GM21737 (cell line): ENCODE measurements around the gene C22orf15.

Experiments
- ATAC-seq: cut with Tn5 transposase; IDR thresholded peaks from one replicate; pipeline ENCODE4 v1.9.1; 2021; ENCODE audit warnings: mild to moderate bottlenecking, moderate library complexity; ENCODE audit not compliant: unreplicated experiment

Gene C22orf15

DNA sequence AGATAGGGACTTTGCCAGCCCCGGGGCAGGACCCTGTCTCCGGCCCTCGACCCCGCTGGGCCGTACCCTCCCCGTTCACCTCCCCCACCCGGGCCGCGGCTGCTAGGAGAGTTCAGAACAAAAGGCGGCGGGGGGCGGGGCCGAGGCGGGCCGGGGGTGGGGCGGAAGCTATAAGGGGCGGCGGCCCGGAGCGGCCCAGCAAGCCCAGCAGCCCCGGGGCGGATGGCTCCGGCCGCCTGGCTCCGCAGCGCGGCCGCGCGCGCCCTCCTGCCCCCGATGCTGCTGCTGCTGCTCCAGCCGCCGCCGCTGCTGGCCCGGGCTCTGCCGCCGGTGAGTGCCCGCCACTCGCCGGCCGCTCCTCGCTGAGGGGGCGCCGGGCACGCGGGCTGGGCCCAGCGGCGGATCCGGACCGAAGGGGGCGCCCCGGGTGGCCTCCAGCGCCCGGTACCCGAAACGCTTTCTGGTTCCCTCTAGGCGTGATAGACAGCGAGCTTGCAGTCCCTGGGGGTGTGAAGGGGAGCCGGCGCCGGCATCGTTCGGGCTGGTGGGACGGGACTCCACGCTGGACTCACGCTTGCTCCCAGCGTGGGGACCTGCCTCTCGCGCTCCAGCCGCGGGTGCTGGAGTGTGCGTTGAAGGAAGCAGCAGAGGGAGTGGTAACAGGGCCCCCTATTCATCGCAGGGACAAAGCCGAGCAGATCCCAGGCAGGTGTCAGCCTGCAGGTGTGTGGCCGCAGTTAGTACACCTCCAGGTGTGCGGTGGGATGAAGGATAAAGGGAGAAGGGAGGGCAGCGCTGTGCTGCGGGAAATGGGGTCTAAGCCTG is 10.1 kb downstream of the C22orf15 start, which contains the start of gene MMP11:
MMP11 (plus strand) TSS at position 201 of the 825 bp plus-strand sequence; CDS start at position 223, 22 bp downstream.
- ATAC-seq: no peak

DNA sequence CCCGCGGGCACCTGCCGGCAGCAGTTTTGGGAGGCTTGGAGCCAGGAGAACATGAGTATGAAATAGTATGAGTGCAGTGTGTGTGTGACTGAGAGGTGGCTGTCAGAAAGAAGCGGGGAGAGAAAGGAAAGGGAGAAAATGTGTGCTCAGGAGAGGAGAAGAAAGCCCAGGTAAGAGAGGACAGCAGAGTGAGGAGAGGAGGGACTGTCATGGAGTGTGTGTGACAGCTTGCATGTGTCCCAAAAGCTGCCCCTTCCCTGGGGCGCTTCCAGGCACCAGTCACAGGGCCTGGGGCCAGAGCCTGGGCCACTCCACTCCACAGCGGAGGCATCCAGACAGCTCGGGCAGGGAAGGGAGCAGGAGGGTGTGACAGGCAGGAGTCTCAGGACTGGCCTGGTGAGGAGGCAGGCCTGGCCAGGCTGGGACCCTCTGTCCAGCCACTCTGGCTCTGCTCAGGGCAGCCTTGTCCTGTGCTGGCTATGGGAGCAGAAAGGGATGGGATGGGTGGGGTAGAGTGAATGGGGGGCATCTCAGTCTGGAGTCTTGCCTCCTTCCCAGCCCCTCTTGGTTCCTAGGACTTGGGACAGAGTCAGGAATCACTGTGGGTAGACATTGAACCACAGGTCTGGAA is 10.8 kb downstream of the C22orf15 start:
- ATAC-seq: no peak

DNA sequence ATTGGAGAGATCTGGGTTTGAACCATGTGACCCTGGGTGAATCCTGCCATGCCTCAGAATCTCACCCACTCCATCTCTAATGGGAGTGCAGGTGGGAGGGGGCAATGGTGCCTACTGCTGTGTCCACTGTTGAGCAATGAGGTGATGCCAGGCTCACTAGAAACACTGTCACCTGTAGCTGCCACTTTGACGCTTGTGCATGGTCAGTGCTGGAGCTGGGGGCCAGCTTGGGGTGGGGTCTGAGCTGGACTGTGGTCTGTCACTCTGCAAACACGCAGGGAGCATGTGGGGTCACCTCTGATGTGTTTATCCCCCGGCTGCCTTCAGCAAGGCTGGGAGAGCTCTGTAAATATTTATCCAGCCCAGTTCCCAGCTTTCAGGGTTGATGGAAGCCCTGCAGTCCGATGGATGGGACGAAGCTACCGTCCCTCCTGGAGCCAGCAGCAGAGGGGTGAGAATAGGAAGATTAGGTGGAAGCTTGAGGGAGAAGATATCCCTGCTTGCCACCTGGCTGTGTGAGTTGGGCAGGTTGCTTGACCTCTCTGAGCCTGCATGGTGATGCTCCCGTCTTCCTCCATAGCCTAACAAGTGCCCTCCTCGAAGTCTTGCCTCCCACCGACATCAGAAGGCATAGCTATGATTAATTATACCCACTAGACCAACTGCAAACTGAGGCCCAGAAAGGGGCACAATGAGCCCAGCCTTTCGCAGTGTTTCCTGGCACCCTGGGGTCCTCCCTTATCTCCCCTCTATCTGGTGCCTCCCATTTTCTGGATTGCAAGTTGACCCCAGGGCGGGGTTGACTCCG is 11.5 kb downstream of the C22orf15 start:
- ATAC-seq: no peak

GRCh38 chr22:23774922-23775436 is 12.2 kb downstream of the C22orf15 start:
- no peak for ATAC-seq

DNA sequence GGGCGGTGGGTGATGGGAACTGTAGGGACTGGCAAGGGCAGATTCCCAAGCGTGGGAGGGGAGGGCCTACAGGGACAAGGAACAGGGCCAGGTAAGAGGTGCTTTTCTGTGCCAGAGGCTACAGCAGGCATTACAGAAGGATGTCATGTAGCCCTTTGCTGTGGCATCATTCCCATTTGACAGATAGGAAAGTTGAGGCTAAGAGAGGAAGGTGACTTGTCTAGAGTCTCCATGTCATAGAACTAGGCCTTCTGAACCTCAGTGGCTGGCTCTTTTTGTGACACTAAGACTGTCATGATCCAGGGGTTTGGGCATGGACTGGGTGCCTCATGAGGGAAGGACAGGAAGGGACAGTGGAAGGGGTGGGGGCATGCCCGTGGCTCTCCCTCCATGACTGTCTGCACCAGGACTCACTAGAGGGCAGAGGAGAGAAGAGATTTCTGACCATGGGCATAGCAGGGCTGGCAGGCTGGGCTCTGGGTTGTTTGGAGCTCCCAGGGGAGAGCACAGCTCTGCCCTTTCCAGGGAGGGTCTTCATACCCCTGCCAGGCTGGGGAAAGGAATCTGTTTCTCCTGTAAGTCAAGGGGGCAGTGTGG is 13.1 kb downstream of the C22orf15 start:
- no peak for ATAC-seq

GRCh38 chr22:23777776-23778576 is 15.2 kb downstream of the C22orf15 start:
- no peak for ATAC-seq

GRCh38 chr22:23778577-23778900 is 15.7 kb downstream of the C22orf15 start:
- ATAC-seq: no peak

DNA sequence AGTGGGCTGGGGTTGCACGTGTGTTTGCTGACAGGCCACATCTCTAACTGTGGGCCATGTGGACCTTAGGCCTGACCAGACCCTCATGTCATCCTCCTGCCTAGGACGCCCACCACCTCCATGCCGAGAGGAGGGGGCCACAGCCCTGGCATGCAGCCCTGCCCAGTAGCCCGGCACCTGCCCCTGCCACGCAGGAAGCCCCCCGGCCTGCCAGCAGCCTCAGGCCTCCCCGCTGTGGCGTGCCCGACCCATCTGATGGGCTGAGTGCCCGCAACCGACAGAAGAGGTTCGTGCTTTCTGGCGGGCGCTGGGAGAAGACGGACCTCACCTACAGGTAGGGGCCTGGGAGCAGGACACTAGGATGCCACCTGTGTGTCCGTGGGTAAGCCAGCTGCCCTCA is 16.3 kb downstream of the C22orf15 start:
- no peak for ATAC-seq

DNA sequence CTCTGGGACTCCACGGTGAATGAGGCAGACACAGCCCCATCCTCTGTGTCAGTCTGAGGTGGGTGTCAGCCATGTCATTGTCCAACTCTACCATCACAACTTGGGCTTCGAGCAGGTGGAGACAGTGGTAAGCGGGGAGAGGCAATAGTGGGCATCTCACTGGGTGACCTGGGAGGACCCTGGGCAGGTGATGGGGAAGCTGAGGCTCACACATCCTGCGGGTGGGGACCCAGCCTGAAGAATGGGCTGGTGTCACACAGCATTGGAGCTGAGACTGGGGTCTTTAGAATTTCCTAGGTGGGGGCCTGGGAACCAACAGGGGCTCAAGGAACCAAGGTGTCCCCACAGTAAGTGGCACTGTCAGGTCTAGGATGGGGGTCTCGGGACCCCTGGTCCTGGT is 16.9 kb downstream of the C22orf15 start:
- ATAC-seq: no peak

GRCh38 chr22:23780146-23780748 is 17.5 kb downstream of the C22orf15 start:
- ATAC-seq: no peak

DNA sequence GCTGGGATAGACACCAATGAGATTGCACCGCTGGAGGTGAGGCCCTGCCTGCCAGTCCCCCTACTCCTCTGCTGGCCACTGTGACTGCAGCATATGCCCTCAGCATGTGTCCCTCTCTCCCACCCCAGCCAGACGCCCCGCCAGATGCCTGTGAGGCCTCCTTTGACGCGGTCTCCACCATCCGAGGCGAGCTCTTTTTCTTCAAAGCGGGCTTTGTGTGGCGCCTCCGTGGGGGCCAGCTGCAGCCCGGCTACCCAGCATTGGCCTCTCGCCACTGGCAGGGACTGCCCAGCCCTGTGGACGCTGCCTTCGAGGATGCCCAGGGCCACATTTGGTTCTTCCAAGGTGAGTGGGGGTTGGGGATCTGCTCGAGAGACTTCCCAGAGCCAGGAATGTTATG is 18.3 kb downstream of the C22orf15 start:
- no peak for ATAC-seq

DNA sequence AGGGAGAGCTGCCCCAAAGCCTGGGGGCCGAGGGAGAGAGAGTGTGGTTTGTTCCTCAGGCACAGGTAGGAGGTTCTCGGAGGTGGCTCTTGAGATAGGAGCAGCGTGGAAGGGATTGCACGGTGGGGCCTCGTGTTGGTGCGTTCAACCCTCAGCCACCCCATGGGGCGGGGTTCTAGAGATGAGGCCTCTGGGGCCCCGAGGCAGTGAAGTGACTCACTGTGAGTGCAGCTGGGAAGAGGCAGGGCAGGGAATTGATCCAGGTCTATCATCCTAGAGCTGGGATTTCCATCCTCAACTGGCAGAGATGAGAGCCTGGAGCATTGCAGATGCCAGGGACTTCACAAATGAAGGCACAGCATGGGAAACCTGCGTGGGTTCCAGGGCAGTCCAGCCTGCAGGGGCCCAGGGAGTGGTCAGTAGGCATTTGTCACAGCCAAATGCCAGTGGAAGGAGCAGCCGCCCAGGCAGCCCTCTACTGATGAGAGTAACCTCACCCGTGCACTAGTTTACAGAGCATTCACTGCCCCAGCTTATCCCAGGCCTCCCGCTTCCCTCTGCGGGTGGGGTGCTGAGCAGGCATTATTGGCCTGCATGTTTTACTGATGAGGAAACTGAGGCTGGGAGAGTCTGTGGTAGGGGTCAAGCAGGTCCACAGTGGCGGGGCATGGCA is 18.9 kb downstream of the C22orf15 start:
- ATAC-seq: no peak

DNA sequence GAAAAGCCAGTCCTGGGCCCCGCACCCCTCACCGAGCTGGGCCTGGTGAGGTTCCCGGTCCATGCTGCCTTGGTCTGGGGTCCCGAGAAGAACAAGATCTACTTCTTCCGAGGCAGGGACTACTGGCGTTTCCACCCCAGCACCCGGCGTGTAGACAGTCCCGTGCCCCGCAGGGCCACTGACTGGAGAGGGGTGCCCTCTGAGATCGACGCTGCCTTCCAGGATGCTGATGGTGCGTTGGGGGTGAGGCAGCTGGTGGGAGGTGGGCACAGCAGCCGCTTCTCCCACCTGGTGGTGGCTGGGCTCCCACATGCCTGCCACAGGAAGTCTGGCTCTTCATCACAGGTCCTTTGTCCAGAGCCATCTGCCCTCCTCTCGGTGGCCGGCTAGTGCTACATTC is 19.5 kb downstream of the C22orf15 start:
- ATAC-seq: no peak

- no peak for ATAC-seq
These were observed 19.9 kb downstream of the C22orf15 start for GRCh38 chr22:23782703-23783102.

DNA sequence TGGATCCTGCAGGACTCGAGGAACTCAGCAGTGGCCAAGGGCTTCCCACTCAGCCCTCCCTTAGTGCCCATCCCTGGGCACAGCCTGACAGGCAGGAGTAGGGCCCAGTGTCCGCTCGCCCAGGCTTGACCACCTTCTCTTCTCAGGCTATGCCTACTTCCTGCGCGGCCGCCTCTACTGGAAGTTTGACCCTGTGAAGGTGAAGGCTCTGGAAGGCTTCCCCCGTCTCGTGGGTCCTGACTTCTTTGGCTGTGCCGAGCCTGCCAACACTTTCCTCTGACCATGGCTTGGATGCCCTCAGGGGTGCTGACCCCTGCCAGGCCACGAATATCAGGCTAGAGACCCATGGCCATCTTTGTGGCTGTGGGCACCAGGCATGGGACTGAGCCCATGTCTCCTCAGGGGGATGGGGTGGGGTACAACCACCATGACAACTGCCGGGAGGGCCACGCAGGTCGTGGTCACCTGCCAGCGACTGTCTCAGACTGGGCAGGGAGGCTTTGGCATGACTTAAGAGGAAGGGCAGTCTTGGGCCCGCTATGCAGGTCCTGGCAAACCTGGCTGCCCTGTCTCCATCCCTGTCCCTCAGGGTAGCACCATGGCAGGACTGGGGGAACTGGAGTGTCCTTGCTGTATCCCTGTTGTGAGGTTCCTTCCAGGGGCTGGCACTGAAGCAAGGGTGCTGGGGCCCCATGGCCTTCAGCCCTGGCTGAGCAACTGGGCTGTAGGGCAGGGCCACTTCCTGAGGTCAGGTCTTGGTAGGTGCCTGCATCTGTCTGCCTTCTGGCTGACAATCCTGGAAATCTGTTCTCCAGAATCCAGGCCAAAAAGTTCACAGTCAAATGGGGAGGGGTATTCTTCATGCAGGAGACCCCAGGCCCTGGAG is 20.7 kb downstream of the C22orf15 start:
- no peak for ATAC-seq

DNA sequence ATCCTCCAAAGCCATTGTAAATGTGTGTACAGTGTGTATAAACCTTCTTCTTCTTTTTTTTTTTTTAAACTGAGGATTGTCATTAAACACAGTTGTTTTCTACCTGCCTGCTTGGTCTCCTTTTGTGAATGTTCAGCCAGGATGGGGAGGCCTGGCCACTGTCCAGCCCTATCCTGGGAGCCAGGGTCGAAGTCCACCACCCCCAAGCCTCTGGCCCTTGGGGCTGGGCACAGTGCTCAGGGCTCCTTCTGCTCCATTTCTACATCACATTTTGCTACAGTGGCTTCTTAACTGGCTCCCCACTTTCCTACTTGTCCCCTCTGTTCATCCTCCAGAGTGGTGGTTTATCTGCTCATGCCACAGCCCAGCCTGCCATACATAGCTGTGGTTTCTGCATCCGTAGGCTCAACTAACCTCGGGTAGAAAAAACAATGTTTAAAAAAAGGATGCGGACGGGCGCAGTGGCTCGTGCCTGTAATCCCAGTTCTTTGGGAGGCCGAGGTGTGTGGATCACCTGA is 21.5 kb downstream of the C22orf15 start:
- no peak for ATAC-seq

- ATAC-seq: no peak
These were observed 23.5 kb downstream of the C22orf15 start for GRCh38 chr22:23786261-23786710.
